NB4 (cell line): ENCODE measurements around the gene PDX1.

Experiments
- CTCF ChIP-seq: IDR thresholded peaks from one replicate; pipeline ENCODE4 v1.5.1; 2012; ENCODE audit warnings: low read depth, low read length
- POLR2A ChIP-seq: IDR thresholded peaks from 2 replicates; pipeline ENCODE4 v1.6.1; 2011; ENCODE audit warnings: mild to moderate bottlenecking; ENCODE audit not compliant: insufficient read length; ENCODE audit errors: extremely low read depth

- no peak for TF ChIP-seq CTCF
- TF ChIP-seq POLR2A = no peak
These were observed 10.4 kb upstream of the PDX1 start for GRCh38 chr13:27909378-27909777.
